Activated T-helper 1 cell treated with anti-CD3 and anti-CD28 coated beads, Interleukin-2, amount 50 U/mL, for 16 hours (primary cell): ENCODE results near the gene RNF31.

Experiments
- DNase-seq, 2 donors: peaks; one replicate each; pipeline ENCODE4 v3.0.0-alpha.2; 2020; ENCODE audit warnings: low read depth in 1 of 2, low spot score in 1 of 2

RNF31 gene

GRCh38 chr14:24116128-24116814 is 31.0 kb upstream of the RNF31 start:
- DNase-seq, result no peak

- DNase-seq, result no peak
These were observed 30.1 kb upstream of the RNF31 start for GRCh38 chr14:24117179-24117578.

DNA sequence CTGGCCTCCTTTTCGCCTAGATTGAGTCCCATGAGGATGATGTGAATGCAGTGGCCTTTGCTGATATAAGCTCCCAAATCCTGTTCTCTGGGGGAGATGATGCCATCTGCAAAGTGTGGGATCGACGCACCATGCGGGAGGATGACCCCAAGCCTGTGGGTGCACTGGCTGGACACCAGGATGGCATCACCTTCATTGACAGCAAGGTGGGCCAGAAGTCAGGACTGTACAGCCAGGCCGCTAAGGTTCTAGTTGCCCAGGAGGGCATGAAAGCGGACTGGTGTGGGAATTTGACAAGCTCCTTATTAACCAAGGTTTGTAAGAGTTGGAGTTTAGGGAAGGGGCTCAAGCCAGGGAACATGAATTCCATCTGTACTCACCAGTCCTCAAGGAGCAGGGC is 27.6 kb upstream of the RNF31 start:
- DNase-seq, result no peak

DNA sequence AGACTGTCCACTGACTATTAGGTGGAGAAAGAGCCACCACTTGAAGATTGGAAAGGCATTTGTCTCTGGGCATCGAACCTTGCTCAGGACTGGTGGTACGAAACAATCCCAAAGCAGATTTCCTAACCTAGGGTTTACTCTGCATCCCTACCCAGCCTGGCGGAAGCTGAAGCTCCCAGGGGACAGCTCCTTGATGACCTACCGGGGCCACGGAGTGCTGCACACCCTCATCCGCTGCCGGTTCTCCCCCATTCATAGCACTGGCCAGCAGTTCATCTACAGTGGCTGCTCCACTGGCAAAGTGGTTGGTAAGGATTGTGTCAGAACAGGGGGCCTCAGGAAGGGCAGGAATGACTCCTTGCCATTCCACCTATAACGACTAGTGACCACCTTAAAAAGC is 26.1 kb upstream of the RNF31 start:
- no peak for DNase-seq

DNA sequence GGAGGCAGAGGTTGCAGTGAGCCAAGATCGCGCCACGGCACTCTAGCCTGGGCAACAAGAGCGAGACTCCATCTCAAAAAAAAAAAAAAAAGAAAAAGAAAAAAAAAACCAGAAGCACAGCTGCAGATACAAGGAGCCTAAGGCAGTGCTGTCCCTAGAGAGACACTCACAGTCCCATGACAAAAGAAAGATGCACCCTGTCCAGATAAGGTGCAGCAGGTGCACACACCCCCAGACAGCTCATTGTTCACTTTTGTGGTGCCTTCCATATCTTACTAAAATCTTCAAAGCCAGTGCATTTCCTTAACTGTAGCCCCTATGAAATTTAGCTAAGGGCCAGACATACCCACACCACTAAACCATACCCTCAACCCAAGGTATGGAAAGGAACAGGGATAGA is 24.9 kb upstream of the RNF31 start:
- no peak for DNase-seq

GRCh38 chr14:24122898-24123297 is 24.4 kb upstream of the RNF31 start:
- no peak for DNase-seq

GRCh38 chr14:24123424-24124417 is 23.6 kb upstream of the RNF31 start:
- no peak for DNase-seq

GRCh38 chr14:24126939-24127338 is 20.4 kb upstream of the RNF31 start:
- DNase-seq, result no peak

- DNase-seq, result no peak
These were observed 19.6 kb upstream of the RNF31 start for GRCh38 chr14:24127673-24128072.

- DNase-seq, result no peak
These were observed 17.8 kb upstream of the RNF31 start for GRCh38 chr14:24129410-24129998.

GRCh38 chr14:24130380-24130716 is 16.9 kb upstream of the RNF31 start, which contains the start of gene FITM1:
FITM1 (plus strand) TSS chr14:24130659; CDS start chr14:24131564, 905 bp downstream.
- DNase-seq, result no peak

- DNase-seq, result no peak
These were observed 16.4 kb upstream of the RNF31 start for GRCh38 chr14:24130717-24131548.

DNA sequence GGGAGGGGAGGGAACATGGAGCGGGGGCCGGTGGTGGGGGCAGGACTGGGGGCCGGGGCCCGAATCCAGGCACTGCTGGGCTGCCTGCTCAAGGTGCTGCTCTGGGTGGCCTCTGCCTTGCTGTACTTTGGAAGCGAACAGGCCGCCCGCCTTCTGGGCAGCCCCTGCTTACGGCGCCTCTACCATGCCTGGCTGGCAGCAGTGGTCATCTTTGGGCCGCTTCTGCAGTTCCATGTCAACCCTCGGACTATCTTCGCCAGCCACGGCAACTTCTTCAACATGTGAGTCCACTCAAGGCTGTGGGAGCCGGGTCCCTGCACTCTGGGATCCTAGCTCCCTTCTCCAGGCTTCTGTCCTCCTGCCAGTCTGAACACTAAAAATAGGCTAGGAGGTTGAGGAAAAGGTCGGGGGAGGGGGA is 15.7 kb upstream of the RNF31 start:
- no peak for DNase-seq

- DNase-seq, result no peak
These were observed 15.1 kb upstream of the RNF31 start for GRCh38 chr14:24132061-24132685.

DNA sequence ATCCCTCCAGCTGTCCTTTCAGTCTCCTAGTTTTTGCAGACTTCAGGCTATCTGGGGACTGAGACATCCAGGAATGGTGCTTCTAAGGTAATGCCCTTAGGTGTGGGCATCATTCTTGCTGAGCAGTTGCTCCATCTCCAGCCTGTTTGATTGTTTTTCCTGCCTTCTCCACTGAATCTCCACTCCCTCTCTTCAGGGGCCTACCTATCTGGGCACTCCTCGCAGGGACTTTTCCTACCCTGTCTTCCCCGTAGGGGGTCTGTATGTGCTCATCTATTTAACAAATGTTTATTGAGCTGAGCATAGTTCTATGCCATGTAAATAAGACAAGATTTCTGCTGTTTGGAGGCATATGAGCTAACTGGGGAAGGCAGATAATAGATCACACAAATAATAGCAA is 14.3 kb upstream of the RNF31 start:
- no peak for DNase-seq

DNA sequence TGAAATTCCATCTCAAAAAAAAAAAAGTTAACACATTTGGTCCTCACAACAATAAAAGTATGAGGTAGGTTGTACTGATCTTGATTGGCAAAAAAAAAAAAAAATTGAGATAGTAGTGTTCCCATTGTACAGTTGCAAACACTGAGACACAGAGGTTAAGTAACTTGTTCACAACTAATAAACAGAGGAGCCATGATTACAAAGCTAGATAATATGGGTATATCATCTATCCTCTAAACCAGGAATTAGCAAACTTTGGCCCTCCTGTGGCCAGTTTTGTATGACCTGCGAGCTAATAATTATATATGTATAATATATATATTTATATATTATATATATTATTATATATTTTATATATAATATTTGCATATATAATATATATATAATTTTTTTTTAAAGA is 13.6 kb upstream of the RNF31 start:
- DNase-seq, result no peak

- no peak for DNase-seq
These were observed 11.8 kb upstream of the RNF31 start for GRCh38 chr14:24135584-24135833.

- DNase-seq, result peak; percentile 89 to 90
These were observed 11.2 kb upstream of the RNF31 start, which contains the start of gene PSME1 for GRCh38 chr14:24135834-24136683. PSME1 (plus strand) TSS chr14:24136194; CDS start chr14:24136263, 69 bp downstream.

GRCh38 chr14:24136684-24137528 is 10.4 kb upstream of the RNF31 start:
- DNase-seq, result no peak
